ENCODE measurements around the gene ANKEF1. TPM values are rescaled to one million over a fixed set of nuclear protein-coding genes. Genes with fewer than 3 reads are reported as not detected.

Gene ANKEF1
- total and polyA plus RNA-seq, 4 donors = 2.0 to 8.4 (median 5.6) TPM

- Histone ChIP-seq H3K4me1 (ENCODE audit: control insufficient read depth in 5 of 5, insufficient read depth in 5 of 5, low read length in 5 of 5) (peaks cover 0 to 7% (median 0%) of the 10 kb centered on the region in 5 donors), H3K27ac (ENCODE audit: low read depth in 1 of 2, low read length in 1 of 2) (no peak overlapping the region), H3K9ac (ENCODE audit: insufficient read depth in 1 of 2, low read length in 2 of 2) (peak overlapping the region in 1 of 2 donors; percentile 4), H3K36me3 (ENCODE audit: control insufficient read depth in 4 of 4, insufficient read depth in 4 of 4, low read length in 4 of 4) (no peaks in the 10 kb centered on the region), H3K9me3 (ENCODE audit: control insufficient read depth in 4 of 4, insufficient read depth in 3 of 4, low read length in 3 of 4) (no peaks in the 10 kb centered on the region), H3K4me3 (no peak overlapping the region), H3K27me3 (ENCODE audit: control insufficient read depth in 3 of 3, insufficient read depth in 3 of 3, low read length in 2 of 3) (no peaks in the 10 kb centered on the region)
- peak; percentile 21 to 48 (median 33) for DNase-seq
- ATAC-seq (ENCODE audit: insufficient read depth, low FRiP score) = no peak
- WGBS, 2 donors = 44 to 58% methylated on average over 4 of the region's 4 CpGs
- no peak for TF ChIP-seq CTCF (IDR thresholded peaks at IDR 0.05; ENCODE audit: control extremely low read depth, extremely low read depth)
Measured at GRCh38 chr20:10047427-10047826, 12.6 kb downstream of the ANKEF1 start.

- Histone ChIP-seq H3K36me3 (ENCODE audit: control insufficient read depth in 4 of 4, insufficient read depth in 4 of 4, low read length in 4 of 4) (peaks cover 0 to 4% (median 0%) of the 10 kb centered on the region in 4 donors), H3K9ac (ENCODE audit: insufficient read depth in 1 of 2, low read length in 2 of 2) (no peak overlapping the region), H3K4me1 (ENCODE audit: control insufficient read depth in 5 of 5, insufficient read depth in 5 of 5, low read length in 5 of 5) (peaks cover 0 to 7% (median 0%) of the 10 kb centered on the region in 5 donors), H3K27me3 (ENCODE audit: control insufficient read depth in 3 of 3, insufficient read depth in 3 of 3, low read length in 2 of 3) (no peaks in the 10 kb centered on the region), H3K27ac (ENCODE audit: low read depth in 1 of 2, low read length in 1 of 2) (no peak overlapping the region), H3K4me3 (no peak overlapping the region), H3K9me3 (ENCODE audit: control insufficient read depth in 4 of 4, insufficient read depth in 3 of 4, low read length in 3 of 4) (no peaks in the 10 kb centered on the region)
- no peak for DNase-seq
- 47 to 88% methylated on average over 1 of the region's 1 CpG for WGBS, 2 donors
- no peak for ATAC-seq (ENCODE audit: insufficient read depth, low FRiP score)
- no peak for TF ChIP-seq CTCF (IDR thresholded peaks at IDR 0.05; ENCODE audit: control extremely low read depth, extremely low read depth)
Measured at GRCh38 chr20:10051185-10051584, 16.4 kb downstream of the ANKEF1 start.

GRCh38 chr20:10059006-10059405 lies 24.2 kb downstream of the ANKEF1 start:
- Histone ChIP-seq H3K4me1 (ENCODE audit: control insufficient read depth in 5 of 5, insufficient read depth in 5 of 5, low read length in 5 of 5) (peaks cover 0 to 15% (median 0%) of the 10 kb centered on the region in 5 donors), H3K27me3 (ENCODE audit: control insufficient read depth in 3 of 3, insufficient read depth in 3 of 3, low read length in 2 of 3) (no peaks in the 10 kb centered on the region), H3K27ac (ENCODE audit: low read depth in 1 of 2, low read length in 1 of 2) (no peak overlapping the region), H3K9me3 (ENCODE audit: control insufficient read depth in 4 of 4, insufficient read depth in 3 of 4, low read length in 3 of 4) (no peaks in the 10 kb centered on the region), H3K9ac (ENCODE audit: insufficient read depth in 1 of 2, low read length in 2 of 2) (no peak overlapping the region), H3K4me3 (no peak overlapping the region), H3K36me3 (ENCODE audit: control insufficient read depth in 4 of 4, insufficient read depth in 4 of 4, low read length in 4 of 4) (peaks cover 0 to 6% (median 0%) of the 10 kb centered on the region in 4 donors)
- TF ChIP-seq CTCF (IDR thresholded peaks at IDR 0.05; ENCODE audit: control extremely low read depth, extremely low read depth) = no peak
- ATAC-seq (ENCODE audit: insufficient read depth, low FRiP score) (no peak), DNase-seq (no peak)
- WGBS, 2 donors = 55 to 61% methylated on average over 2 of the region's 2 CpGs

GRCh38 chr20:10060226-10060625 lies 25.4 kb downstream of the ANKEF1 start:
- no peak for TF ChIP-seq CTCF (IDR thresholded peaks at IDR 0.05; ENCODE audit: control extremely low read depth, extremely low read depth)
- no peak for ATAC-seq (ENCODE audit: insufficient read depth, low FRiP score)
- no peak overlapping the region for H3K27ac ChIP-seq (ENCODE audit: low read depth in 1 of 2, low read length in 1 of 2)
- no peaks in the 10 kb centered on the region for H3K27me3 ChIP-seq (ENCODE audit: control insufficient read depth in 3 of 3, insufficient read depth in 3 of 3, low read length in 2 of 3)
- WGBS, 2 donors = 52 to 74% methylated on average over 8 of the region's 8 CpGs
- H3K4me1 ChIP-seq (ENCODE audit: control insufficient read depth in 5 of 5, insufficient read depth in 5 of 5, low read length in 5 of 5) = peaks cover 0 to 15% (median 0%) of the 10 kb centered on the region in 5 donors
- H3K4me3 ChIP-seq = no peak overlapping the region
- H3K9ac ChIP-seq (ENCODE audit: insufficient read depth in 1 of 2, low read length in 2 of 2) = no peak overlapping the region
- H3K9me3 ChIP-seq (ENCODE audit: control insufficient read depth in 4 of 4, insufficient read depth in 3 of 4, low read length in 3 of 4) = no peaks in the 10 kb centered on the region
- peak in 2 of 3 donors; percentile 17 to 36 for DNase-seq
- peaks cover 0 to 6% (median 0%) of the 10 kb centered on the region in 4 donors for H3K36me3 ChIP-seq (ENCODE audit: control insufficient read depth in 4 of 4, insufficient read depth in 4 of 4, low read length in 4 of 4)
